ENCODE data around the gene BRICD5.

Gene BRICD5

GRCh38 chr16:2226918-2227317, 16.3 kb upstream of the BRICD5 start:
- Histone ChIP-seq H3K79me2 (ENCODE audit: insufficient read depth, low read length) (peaks cover 62% of the 10 kb centered on the region), H3K4me1 (ENCODE audit: insufficient read depth, low read length) (peaks cover 24% of the 10 kb centered on the region), H3K4me2 (ENCODE audit: insufficient read depth, low read length) (no peak overlapping the region), H3K27me3 (ENCODE audit: insufficient read depth, low read length, poor library complexity) (no peaks in the 10 kb centered on the region), H3K36me3 (ENCODE audit: insufficient read depth, low read length) (peaks cover 53% of the 10 kb centered on the region), H2AFZ (ENCODE audit: low read depth, low read length) (no peak overlapping the region), H3K9me3 (ENCODE audit: insufficient read depth, low read length, severe bottlenecking) (no peaks in the 10 kb centered on the region), H3K4me3 (ENCODE audit: low read depth in 1 of 2, low read length in 2 of 2) (no peak overlapping the region), H3K27ac (ENCODE audit: low read length) (no peak overlapping the region), H4K20me1 (ENCODE audit: insufficient read depth, low read length) (peaks cover 52% of the 10 kb centered on the region), H3K9ac (ENCODE audit: low read depth, low read length) (no peak overlapping the region)
- TF ChIP-seq, protein P1, sequence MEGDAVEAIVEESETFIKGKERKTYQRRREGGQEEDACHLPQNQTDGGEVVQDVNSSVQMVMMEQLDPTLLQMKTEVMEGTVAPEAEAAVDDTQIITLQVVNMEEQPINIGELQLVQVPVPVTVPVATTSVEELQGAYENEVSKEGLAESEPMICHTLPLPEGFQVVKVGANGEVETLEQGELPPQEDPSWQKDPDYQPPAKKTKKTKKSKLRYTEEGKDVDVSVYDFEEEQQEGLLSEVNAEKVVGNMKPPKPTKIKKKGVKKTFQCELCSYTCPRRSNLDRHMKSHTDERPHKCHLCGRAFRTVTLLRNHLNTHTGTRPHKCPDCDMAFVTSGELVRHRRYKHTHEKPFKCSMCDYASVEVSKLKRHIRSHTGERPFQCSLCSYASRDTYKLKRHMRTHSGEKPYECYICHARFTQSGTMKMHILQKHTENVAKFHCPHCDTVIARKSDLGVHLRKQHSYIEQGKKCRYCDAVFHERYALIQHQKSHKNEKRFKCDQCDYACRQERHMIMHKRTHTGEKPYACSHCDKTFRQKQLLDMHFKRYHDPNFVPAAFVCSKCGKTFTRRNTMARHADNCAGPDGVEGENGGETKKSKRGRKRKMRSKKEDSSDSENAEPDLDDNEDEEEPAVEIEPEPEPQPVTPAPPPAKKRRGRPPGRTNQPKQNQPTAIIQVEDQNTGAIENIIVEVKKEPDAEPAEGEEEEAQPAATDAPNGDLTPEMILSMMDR (IDR thresholded peaks at IDR 0.05; ENCODE audit: borderline replicate concordance, extremely low read depth, low read length, poor library complexity, severe bottlenecking): no peak
- no peak for TF ChIP-seq EZH2 (IDR thresholded peaks at IDR 0.05; ENCODE audit: borderline replicate concordance, low read depth, low read length, severe bottlenecking)
- DNase-seq: no peak
- no peak for ATAC-seq (ENCODE audit: insufficient read depth, low read depth)

GRCh38 chr16:2226245-2226793, 15.7 kb upstream of the BRICD5 start:
- Histone ChIP-seq H3K9ac (ENCODE audit: low read depth, low read length) (no peak overlapping the region), H4K20me1 (ENCODE audit: insufficient read depth, low read length) (peaks cover 50% of the 10 kb centered on the region), H3K4me2 (ENCODE audit: insufficient read depth, low read length) (no peak overlapping the region), H2AFZ (ENCODE audit: low read depth, low read length) (no peak overlapping the region), H3K79me2 (ENCODE audit: insufficient read depth, low read length) (peaks cover 62% of the 10 kb centered on the region), H3K4me1 (ENCODE audit: insufficient read depth, low read length) (peaks cover 24% of the 10 kb centered on the region), H3K36me3 (ENCODE audit: insufficient read depth, low read length) (peaks cover 47% of the 10 kb centered on the region), H3K9me3 (ENCODE audit: insufficient read depth, low read length, severe bottlenecking) (no peaks in the 10 kb centered on the region), H3K27ac (ENCODE audit: low read length) (no peak overlapping the region), H3K27me3 (ENCODE audit: insufficient read depth, low read length, poor library complexity) (no peaks in the 10 kb centered on the region), H3K4me3 (ENCODE audit: low read depth in 1 of 2, low read length in 2 of 2) (no peak overlapping the region)
- ATAC-seq (ENCODE audit: insufficient read depth, low read depth) (no peak), DNase-seq (no peak)
- no peak for TF ChIP-seq EZH2 (IDR thresholded peaks at IDR 0.05; ENCODE audit: borderline replicate concordance, low read depth, low read length, severe bottlenecking)
- TF ChIP-seq, protein P1 (IDR thresholded peaks at IDR 0.05; ENCODE audit: borderline replicate concordance, extremely low read depth, low read length, poor library complexity, severe bottlenecking): no peak

- H3K27me3 ChIP-seq (ENCODE audit: insufficient read depth, low read length, poor library complexity): no peaks in the 10 kb centered on the region
- H4K20me1 ChIP-seq (ENCODE audit: insufficient read depth, low read length): peaks cover 30% of the 10 kb centered on the region
- peaks cover 24% of the 10 kb centered on the region for H3K36me3 ChIP-seq (ENCODE audit: insufficient read depth, low read length)
- peaks cover 24% of the 10 kb centered on the region for H3K4me1 ChIP-seq (ENCODE audit: insufficient read depth, low read length)
- peak overlapping the region; percentile 88 for H3K9ac ChIP-seq (ENCODE audit: low read depth, low read length)
- peak overlapping the region; percentile 58 to 75; a peak in 3 of 4 replicates for H3K4me3 ChIP-seq (ENCODE audit: low read depth in 1 of 2, low read length in 2 of 2)
- H3K79me2 ChIP-seq (ENCODE audit: insufficient read depth, low read length): peaks cover 54% of the 10 kb centered on the region
- no peaks in the 10 kb centered on the region for H3K9me3 ChIP-seq (ENCODE audit: insufficient read depth, low read length, severe bottlenecking)
- peak; percentile 29 for ATAC-seq (ENCODE audit: insufficient read depth, low read depth)
- H3K4me2 ChIP-seq (ENCODE audit: insufficient read depth, low read length): peak overlapping the region; percentile 78
- peak overlapping the region; percentile 70 for H2AFZ ChIP-seq (ENCODE audit: low read depth, low read length)
- peak overlapping the region; percentile 58 for H3K27ac ChIP-seq (ENCODE audit: low read length)
- no peak for TF ChIP-seq EZH2 (IDR thresholded peaks at IDR 0.05; ENCODE audit: borderline replicate concordance, low read depth, low read length, severe bottlenecking)
- TF ChIP-seq, protein P1 (IDR thresholded peaks at IDR 0.05; ENCODE audit: borderline replicate concordance, extremely low read depth, low read length, poor library complexity, severe bottlenecking): peak; percentile 42
- DNase-seq: peak; percentile 52
Observed at GRCh38 chr16:2223942-2224486, 13.4 kb upstream of the BRICD5 start.
